NOMO-1 treated with dmso at 0.1 percent for 144 hours (cell line): ENCODE data around the gene SBF2.

Experiments
- DNase-seq: peaks from one replicate; lab custom pipeline; 2025; ENCODE audit not compliant: unreplicated experiment; lab: John Stamatoyannopoulos, UW

The SBF2 gene

GRCh38 chr11:10293423-10294289, at the start of gene SBF2:
TSS of gene SBF2 (minus strand) at chr11:10294219. CDS start at chr11:10294069, 150 bp downstream.
- DNase-seq: peak; percentile 13

DNA sequence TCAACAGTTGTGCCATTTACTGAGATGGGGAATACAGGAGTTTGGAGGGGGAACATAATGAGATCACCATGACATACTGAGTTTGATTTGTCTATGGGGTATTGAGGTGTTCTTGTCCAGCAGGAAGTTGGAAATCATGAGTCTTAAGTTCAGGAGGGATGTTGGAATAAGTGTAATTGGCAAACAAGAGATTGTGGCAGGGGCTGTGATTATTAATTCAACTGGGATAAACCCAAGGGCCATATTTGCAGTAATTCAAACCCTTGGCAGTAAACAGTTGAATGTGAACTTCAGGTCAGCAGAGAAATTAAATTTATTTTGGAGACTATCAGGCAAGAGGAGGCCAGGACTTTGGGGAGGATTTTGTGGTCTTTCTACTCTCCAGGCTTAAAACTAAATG, 44.3 kb upstream of the SBF2 start:
- DNase-seq: no peak

DNA sequence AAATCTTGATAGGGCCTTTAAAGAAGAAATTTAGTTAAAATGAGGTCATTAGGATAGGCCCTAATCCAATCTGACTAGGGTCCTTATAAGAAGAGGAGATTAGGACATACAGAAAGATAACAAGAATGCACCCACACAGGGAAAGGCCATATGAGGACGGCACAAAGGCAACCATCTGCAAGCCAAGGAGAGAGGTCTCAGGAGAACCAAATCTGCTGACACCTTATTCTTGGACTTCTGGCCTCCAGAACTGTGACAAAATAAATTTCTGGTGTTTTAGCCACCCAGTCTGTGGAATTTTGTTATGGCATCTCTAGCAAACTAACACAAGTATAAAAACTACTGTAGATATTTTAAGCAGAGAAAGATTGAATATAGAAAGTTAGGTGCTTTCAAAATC, 39.5 kb upstream of the SBF2 start:
- no peak for DNase-seq

DNA sequence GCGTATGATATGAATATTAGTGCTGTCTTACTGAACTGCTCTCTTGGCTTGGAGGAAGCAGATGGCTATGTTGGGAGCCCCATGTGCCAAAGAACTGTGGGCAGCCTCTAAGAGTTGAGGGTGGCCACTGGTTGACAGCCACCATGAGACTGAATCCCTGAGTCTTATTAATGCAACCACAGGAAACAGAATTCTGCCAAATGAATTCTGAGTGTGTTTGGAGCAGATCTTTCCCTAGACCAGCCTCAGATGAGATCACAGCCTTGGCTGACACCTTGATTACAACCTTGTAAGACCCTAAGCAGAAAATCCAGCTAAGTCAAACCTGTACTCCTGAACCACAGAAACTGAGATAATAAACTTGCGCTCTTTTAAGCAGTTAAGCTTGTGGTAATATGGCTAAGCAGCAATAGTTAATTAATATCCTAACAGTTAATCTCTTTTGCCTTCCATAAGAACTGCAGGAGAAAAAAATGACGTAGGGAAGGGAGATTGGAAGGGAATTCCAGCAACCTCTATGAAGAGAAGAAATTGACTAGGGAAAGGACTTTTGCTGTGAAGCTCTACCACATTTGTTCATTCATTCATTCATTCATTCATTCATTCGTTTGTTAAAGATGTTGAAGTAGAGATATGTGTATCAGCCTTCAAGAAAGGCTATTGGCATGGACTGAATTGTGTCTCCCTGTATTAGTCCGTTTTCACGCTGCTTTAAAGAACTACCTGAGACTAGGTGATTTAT, 37.7 kb upstream of the SBF2 start:
- no peak for DNase-seq

- DNase-seq: no peak
These were observed 35.9 kb upstream of the SBF2 start for GRCh38 chr11:10329935-10330334.

DNA sequence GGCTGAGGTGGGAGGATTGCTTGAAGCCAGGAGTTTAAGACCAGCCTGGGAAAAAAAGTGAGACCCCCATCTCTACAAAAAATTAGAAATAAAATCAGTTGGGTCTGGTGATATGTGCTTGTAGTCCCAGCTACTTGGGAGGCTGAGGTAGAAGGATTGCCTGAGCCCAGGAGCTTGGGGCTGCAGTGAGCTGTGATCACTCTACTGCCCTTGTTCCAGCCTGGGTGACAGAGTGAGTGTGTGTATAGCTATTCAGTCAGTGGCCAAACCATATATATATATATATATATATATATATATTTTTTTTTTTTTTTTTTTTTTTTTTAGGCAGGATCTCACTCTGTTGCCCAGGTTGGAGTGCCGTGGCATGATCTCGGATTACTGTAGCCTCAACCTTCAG, 35.3 kb upstream of the SBF2 start:
- DNase-seq: no peak

DNA sequence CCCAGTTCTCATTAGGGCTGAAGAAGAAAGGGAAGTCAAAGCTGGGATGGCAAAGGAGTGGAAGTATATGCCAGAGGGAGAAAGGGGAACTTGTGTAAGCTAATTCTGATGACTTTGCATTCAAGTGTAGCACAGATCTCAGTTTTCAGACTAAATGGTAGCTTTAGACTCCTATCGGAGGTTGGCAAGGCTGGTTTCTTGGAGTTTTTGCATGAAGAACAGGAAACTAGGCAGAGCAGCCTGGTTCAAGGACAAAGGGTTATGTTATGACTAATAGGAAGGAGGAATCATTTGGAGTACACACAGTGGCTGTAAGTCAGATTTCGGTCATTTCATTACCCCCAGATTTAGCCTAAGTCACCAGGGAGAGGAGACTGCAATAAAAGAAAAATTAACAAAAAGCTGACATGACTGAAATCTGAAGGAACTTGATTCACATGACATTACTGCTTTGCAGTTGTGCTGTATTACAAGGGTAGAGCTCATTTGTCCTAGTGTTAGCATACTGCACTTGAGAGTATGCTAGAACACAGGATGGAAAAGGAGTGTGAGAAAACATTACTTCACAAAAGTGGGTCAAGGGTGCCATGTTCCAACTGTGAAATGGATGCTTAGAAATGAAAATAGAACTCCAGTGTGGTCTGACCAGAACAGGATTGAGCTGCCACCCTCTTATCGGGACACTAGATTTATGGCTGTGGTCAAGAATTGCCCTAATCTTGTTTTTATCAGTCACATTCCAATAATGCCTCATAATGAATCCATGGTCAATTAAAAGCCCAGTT, 34.5 kb upstream of the SBF2 start:
- DNase-seq: no peak

- DNase-seq: no peak
These were observed 33.2 kb upstream of the SBF2 start for GRCh38 chr11:10327254-10327653.

DNA sequence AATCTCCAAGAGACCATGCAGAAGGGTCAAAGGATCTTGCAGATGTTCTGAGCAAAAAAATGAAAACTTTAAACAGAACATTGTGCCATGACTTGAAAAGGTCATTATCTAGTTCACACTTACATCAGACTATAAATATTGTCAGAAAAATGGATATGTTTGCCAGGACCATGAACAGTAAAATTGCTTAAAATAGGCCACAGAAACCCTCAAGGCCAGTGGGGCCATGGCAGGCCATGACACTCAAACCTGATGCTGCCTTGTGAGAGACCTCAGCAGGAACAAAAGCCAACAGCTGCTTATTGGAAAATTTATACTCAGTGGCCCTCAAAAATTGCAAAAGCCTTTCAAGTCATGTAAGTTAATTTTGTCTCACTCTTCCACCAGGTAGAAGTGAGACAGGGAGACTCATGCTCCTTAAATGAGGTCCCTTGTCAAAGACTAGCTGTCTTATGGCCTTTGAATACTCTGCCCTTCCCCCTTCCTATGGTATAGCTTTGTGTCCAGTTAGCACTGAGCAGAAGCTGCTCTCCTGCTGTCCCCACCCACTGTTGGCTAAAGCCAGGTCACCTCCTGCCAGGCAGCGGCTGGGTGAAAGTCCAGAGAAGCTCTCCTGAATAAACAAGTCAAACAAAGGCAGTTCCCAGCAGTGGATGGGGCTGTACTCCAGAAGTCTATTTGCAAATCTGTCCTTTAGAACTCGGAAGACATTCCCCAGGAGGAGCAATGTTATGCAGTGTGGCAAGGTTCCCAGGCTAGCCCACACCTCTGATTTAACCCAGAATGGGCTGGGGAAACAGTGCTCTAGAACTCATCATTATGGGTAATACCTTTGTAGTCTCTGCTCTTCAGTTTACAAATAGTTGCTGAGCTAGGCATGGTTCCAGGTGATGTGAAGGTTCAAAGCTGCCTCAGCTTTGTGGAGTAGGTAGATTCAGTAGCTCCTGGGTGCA, 32.3 kb upstream of the SBF2 start:
- DNase-seq: no peak

DNA sequence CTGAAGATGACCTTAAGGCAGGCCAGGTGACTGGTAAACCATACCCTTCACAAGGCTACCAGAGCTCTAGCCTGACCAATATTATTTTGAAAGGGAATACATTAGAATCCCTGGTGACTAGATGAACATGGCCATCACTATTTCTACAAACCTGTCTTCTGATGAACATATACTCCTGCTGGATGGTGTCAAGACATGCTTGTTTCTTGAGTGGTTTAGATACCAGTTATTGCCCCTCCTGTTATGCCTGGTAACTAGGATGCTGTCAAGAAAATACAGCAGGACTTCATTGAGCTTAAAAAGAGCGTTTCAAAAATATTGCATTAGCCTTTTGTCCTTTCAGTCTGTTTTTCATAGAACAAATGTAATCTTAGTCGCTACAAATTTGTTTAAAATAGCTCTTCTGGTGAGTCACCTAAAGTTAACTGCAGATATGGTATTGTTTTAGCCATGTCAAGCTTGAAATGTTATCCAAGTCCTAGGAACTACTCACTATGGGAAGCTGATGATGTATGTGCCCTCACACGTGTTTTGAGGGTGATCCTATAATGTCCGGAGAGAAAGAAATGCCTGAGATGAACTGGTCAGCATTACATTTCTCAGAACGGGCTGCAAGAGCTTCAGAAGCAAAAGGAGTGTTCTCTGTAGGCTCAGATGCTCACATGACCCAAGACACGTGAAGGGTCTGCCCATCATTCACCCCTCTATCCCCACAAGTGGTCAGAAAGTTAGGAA, 31.4 kb upstream of the SBF2 start:
- DNase-seq: no peak

DNA sequence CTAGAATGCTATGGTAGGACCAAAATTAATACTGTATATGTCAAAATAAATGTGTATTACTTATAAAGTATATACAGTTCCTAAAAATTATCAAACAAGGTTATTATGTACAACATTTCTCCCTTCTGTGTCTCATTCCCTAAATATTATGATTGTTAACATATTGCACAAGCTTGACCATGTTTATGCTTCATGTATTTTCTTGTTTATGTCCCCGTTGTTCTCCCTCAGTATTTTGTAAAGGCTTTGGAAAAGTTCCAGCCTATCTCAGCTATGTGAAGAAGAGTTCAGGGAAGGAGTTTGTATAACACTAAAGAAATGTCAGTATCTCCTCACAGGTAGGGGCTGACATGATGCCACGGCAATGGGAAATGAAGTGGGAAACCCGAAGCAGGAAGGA, 30.5 kb upstream of the SBF2 start:
- no peak for DNase-seq

DNA sequence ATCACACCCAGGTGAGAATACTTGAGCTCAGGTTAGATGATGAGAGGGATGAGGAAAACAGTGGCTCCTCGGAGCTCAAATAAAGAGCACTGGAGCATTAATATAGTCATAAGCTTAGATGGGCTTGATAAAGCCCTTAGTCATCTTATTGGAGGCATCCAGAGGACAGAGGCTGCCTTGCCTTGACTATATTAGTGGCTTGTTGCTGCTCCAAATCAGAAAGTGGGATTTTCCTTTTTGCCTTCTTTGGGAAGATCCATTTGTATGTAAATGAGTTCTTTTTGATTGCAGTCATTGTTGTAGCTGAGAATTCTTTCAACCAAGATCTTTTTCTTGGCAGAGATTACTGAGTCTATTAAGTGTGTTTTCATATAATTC, 29.8 kb upstream of the SBF2 start:
- no peak for DNase-seq

GRCh38 chr11:10322830-10323792, 29.1 kb upstream of the SBF2 start:
- peak; percentile 20 for DNase-seq

DNA sequence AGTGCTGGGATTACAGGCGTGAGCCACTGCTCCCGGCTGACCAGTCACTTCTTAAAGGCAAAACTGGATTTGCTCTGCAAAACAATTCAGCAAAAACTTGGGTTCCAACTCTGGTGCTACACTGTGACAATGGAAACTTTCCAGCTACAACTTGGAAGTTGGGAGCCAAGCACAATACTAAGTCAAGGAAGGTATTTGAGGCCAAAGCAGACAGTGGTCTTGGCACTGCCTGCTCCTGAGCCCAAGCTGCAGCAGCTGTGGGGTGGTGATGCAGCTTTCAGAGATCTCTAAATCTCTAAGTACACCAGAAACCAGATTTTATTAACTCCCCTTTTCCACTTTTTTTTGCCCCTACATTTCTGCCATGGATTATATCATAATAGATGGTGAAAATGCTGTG, 28.4 kb upstream of the SBF2 start:
- no peak for DNase-seq

DNA sequence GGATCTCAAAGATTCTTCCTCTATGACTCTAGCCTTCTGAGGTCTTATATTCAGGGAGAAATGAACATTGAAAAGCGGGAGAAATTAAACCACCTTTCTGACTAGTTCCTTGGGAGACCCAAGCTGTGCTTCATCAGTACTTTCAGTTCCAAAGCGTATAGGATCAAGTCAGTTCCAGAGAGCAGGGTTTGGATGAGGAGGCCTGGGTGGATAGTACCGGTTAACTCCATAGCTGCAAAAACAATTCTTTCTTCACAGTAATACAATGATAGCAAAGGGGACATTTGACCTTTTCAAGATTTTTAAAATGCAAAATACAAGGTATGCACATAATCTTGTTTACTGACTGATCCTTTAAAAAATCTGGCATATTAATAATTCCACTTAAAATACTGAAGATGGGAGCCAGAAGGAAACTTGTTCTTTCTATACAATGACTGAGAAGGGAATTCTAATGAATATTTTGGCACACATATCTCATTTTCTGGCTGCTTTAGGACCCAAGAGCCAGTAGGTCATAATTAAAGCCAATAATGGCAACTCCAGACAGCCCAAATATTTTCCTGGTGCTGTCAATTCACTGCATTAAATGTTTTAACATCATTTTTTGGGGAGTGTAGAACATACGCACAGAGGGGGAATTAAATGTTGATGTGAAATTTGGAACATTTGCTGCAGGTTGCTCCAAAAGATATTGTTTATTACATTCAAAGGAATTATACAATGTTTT, 26.9 kb upstream of the SBF2 start:
- DNase-seq: no peak

- no peak for DNase-seq
These were observed 25.9 kb upstream of the SBF2 start for GRCh38 chr11:10319702-10320558.

DNA sequence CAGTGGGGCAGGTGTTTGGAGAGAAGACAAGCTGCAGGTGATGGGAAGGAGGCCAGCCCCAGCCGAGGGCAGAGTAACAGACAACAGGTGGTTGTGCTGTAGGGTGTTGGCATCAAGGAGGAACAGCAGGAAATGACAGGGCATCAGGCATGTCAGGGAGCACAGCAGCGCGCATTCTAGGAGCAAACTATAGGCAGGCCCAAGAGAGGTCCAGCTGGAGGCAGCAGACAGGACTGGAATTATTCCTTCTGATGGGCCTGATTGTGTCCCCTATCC, 24.4 kb upstream of the SBF2 start:
- no peak for DNase-seq
